GM12891 (cell line): ENCODE data around the gene SLC22A13.

Experiments
- DNase-seq: peaks from one replicate; pipeline ENCODE4 v3.0.0; 2011; ENCODE audit warnings: low spot score; ENCODE audit not compliant: insufficient read length
- FAIRE-seq: peaks from 2 replicates; lab custom pipeline; 2011; peaks lifted over from hg19 to GRCh38; lab: Jason Lieb, UNC
- PAX5 ChIP-seq: IDR thresholded peaks from 2 replicates; pipeline ENCODE4 v1.6.1; 2011; ENCODE audit warnings: low read length, moderate library complexity, mild to moderate bottlenecking; ENCODE audit not compliant: insufficient read depth, severe bottlenecking
- POLR2A ChIP-seq: IDR thresholded peaks from 2 replicates; pipeline ENCODE4 v1.6.1; 2011; ENCODE audit warnings: low read depth, low read length, control low read depth
- POLR2AphosphoS5 ChIP-seq: IDR thresholded peaks from 2 replicates; pipeline ENCODE4 v1.6.1; 2011; ENCODE audit warnings: low read depth, low read length, control low read depth
- POU2F2 ChIP-seq: IDR thresholded peaks from 2 replicates; pipeline ENCODE4 v1.6.1; 2011; ENCODE audit warnings: low read depth, mild to moderate bottlenecking, control low read depth, low read length, moderate library complexity
- SPI1 ChIP-seq: IDR thresholded peaks from 2 replicates; pipeline ENCODE4 v1.6.1; 2011; ENCODE audit warnings: low read depth, low read length, control low read depth
- TAF1 ChIP-seq: IDR thresholded peaks from 2 replicates; pipeline ENCODE4 v1.6.1; 2011; ENCODE audit warnings: low read depth, low read length, control low read depth

SLC22A13 gene

GRCh38 chr3:38325256-38325655 is 59.6 kb downstream of the SLC22A13 start:
- DNase-seq = no peak
- TF ChIP-seq SPI1 (no peak), PAX5 (no peak), TAF1 (no peak), POU2F2 (no peak), POLR2AphosphoS5 (no peak), POLR2A (no peak)
- FAIRE-seq = no peak

- TF ChIP-seq POU2F2 = no peak
- no peak for TF ChIP-seq PAX5
- TF ChIP-seq POLR2A = no peak
- no peak for TF ChIP-seq SPI1
- TF ChIP-seq TAF1 = no peak
- TF ChIP-seq POLR2AphosphoS5 = no peak
- no peak for DNase-seq
- FAIRE-seq = no peak
These were observed 61.9 kb downstream of the SLC22A13 start for GRCh38 chr3:38327335-38328009.
